ENCODE data around the gene BAHCC1.

The BAHCC1 gene

DNA sequence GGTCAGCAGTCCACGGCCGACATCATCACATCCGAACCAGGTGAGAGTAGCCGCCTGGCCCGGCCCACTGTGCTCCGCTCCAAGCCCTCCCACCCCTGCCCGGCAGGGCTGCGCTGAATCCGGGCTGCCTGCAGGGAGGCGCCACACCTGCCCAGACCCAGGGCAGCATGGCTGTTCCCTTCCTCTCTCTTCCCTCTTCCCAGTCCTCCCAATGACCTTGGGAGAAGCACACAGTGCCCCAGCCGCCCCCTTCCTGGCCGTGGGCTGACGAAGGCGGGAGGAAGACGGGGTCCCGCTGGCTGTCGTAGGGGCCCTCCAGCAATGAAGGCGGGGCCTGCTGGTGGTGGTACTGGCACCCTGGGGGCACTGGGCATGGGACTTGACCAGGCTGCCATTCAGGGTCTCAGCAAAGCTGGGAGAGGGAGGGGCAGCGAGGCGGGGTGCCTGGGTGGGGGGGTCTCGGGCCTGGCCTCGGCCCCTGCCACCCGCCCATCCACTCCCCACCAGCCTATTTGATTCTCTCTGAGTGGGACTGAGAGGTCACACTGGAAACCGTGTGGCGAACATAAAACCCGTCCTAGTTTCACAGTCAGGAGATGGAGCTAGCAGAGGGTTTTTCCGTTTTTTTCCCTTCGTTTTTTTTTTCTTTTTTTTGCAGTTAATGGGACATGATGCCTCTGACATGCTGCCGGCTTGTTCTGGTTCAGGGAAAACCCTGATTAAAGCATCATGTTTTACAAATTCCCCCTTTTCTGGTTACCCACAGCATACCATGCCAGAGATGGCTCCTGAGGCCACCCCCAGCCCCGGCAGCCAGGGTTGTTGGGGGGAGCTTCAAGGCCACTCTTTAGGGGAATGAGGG lies 50.6 kb downstream of the BAHCC1 start:
- DNase-seq = no peak

DNA sequence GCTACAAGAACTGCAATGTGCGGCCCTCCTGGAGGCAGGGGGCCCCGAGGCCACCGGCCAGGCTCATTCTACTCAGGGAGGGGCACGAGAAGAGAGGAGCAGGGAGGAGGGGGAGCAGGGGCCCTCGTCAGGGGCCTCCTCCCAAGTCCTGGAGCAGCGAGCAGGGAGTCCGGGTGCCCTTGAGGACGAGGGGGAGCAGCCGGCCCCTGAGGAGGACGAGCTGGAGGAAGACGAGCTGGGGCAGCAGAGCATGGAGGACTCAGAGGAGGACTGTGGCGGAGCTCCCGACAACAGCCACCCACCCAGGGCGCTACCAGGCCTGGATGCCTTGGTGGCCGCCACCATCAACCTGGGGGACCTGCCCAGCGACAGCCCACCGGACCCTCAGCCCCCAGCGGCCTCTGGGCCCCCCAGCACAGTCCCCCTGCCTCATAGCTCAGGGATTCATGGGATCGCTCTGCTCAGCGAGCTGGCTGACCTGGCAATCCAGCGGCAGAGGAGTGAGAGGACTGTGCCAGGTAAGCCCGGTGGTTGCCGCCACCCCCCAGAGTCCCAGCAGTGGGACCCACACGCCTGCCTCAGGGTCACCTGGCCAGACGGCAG lies 52.2 kb downstream of the BAHCC1 start:
- DNase-seq = no peak

DNA sequence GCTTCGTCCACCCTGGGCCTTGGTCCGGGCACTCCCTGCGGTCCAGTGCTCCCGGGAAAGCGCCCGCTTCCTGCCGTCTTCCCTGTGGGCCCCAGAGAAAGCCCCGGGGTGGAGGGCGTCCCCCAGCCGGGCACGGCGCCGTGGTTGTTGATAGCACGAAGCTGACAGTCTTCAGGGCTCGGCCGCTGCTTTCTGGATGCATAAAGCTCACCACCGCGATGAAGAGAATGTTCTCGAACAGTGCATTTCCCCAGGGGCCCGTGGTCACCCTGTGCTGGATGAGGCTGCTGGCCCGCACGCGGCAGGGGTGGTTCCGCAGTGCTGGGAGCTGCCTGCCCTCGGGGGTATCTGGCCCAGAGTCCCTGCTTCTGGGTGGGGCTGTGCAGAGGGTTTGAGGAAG lies 53.2 kb downstream of the BAHCC1 start:
- DNase-seq = no peak

DNA sequence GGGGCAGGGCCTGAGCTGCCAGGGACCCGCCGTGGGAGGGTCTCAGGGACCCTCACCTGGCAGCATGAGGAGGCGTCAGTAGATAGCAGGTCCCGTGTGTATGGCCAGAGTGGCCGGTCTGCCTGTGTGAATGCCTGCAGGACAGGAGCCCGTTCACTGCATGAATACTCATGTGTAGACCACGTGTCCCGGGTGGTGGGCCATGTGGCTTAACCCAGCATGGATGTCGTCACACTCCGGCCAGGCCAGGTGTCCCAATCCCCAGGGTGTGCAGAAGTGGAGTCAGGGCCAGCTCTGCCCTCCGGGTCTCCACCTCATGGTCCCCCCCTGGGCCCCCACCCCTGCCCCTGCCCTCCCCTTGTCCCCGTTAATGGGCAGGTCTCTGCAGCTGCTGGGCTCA lies 53.7 kb downstream of the BAHCC1 start:
- no peak for DNase-seq

DNA sequence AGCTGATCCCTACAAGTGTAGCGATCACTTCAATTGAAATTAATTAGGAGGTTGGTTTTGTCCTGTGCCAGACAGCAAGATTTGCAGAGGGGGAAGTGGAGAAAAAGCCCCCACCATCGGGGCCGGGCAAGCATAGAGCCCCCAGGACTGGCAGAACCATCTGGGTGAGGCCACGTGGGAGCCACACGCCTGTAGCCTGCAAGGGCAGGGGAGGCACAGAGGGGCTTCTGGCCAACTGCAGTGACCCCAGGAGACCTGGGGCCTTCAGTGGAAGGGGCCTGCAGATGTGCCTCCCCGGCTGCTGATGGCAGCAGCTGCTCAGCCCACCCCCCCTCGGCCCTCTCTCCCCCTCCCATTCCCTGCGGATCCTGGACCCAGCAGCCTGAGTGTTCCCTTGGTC lies 54.1 kb downstream of the BAHCC1 start:
- DNase-seq = no peak

- DNase-seq = no peak
Measured at GRCh38 chr17:81451823-81452222, 56.6 kb downstream of the BAHCC1 start.

GRCh38 chr17:81452551-81452950 lies 57.3 kb downstream of the BAHCC1 start:
- DNase-seq = no peak

GRCh38 chr17:81453076-81453475 lies 57.8 kb downstream of the BAHCC1 start:
- DNase-seq = no peak

GRCh38 chr17:81453712-81454111 lies 58.5 kb downstream of the BAHCC1 start:
- no peak for DNase-seq

DNA sequence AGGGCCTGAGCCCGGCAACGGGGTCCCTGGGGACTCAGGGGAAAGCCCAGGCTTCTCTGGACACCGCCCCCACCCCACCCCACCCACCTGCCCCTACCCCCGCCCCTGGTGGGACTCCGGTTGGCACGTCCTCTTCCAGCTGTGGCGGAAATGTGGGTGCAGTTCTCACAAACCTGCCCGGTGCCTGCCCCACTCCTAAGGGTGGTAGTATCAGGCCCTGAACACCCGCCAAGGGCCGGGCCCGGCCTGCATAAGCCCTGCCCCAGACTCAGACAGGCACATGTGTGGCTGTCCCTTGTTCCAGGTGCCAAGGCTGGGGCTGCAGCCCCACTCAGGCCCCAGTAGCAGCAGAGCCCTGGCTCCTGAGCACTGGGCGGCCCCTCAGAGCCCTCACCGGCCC lies 59.2 kb downstream of the BAHCC1 start:
- DNase-seq = no peak

GRCh38 chr17:81455387-81455786 lies 60.1 kb downstream of the BAHCC1 start:
- DNase-seq = no peak

GRCh38 chr17:81456091-81456490 lies 60.8 kb downstream of the BAHCC1 start:
- no peak for DNase-seq

GRCh38 chr17:81456798-81457197 lies 61.5 kb downstream of the BAHCC1 start:
- DNase-seq = no peak

GRCh38 chr17:81457401-81457800 lies 62.1 kb downstream of the BAHCC1 start:
- no peak for DNase-seq

GRCh38 chr17:81457917-81458555 lies 62.8 kb downstream of the BAHCC1 start:
- DNase-seq = no peak

DNA sequence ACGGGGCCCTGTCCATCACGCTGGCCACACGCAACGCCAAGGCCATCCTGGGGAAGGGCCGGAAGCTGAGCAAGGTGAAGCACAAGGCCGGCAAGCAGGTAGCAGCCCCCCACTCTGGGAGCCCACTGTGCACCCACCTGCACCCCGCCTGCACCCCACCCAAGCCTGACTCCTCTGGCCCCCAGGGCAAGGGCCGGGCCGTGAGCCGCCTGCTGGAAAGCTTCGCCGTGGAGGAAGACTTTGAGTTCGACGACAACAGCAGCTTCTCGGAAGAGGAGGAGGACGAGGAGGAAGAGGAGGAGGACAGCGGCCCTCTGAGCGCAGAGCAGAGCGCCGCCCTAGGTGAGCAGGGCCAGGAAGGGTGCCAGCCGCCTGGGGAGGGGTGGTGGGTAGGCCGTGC lies 63.4 kb downstream of the BAHCC1 start:
- no peak for DNase-seq

DNA sequence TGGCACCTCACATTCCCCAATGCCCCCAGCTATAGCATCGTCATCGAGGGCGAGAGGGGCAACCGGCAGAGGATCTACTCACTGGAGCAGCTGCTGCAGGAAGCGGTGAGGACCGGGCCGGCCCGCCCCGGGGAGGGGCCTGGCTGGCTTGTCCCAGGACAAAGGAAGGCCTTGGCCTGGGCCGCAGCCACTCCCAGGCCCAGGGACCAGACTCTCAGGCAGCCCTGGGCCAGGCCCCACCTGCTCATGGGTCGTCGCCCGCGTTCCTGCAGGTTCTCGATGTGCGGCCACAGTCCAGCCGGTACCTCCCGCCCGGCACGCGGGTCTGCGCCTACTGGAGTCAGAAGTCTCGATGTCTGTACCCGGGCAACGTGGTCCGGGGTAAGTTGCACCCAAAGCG lies 64.0 kb downstream of the BAHCC1 start:
- DNase-seq = no peak

DNA sequence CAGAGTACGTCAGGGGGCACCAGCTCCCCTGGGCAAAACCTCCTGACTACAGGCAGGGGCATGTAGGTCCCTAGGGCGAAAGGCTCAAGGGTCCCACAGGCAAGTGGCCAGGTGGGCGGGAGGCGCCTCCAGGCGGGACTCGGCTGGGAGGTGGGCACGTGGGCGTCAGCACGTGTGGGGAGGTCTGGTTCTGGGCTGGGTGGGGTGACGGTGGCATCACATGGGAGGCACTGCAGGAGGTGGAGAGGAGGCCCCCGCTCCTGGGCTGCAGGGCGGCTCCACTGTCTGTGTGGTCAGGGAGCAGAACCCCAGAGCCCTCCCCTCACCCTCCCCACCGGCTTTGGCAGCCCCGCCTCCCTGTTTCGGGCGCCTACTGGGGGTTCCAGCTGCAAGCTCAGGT lies 64.6 kb downstream of the BAHCC1 start:
- no peak for DNase-seq

DNA sequence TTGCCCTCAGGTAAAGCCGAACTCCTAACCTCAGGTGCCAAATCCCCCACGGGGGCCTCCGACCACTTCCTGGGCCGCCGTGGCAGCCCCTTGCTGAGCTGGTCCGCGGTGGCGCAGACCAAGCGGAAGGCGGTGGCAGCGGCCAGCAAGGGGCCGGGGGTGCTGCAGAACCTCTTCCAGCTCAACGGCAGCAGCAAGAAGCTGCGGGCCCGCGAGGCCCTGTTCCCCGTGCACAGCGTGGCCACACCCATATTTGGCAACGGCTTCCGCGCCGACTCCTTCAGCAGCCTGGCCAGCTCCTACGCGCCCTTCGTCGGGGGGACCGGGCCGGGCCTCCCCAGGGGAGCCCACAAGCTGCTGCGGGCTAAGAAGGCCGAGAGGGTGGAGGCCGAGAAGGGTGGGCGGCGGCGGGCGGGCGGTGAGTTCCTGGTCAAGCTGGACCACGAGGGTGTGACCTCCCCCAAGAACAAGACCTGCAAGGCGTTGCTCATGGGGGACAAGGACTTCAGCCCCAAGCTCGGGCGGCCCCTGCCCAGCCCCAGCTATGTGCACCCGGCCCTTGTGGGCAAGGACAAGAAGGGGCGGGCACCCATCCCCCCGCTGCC lies 65.7 kb downstream of the BAHCC1 start:
- no peak for DNase-seq

- no peak for DNase-seq
Measured at GRCh38 chr17:81461607-81462500, 66.6 kb downstream of the BAHCC1 start.

GRCh38 chr17:81462506-81463125 lies 67.4 kb downstream of the BAHCC1 start:
- no peak for DNase-seq

DNA sequence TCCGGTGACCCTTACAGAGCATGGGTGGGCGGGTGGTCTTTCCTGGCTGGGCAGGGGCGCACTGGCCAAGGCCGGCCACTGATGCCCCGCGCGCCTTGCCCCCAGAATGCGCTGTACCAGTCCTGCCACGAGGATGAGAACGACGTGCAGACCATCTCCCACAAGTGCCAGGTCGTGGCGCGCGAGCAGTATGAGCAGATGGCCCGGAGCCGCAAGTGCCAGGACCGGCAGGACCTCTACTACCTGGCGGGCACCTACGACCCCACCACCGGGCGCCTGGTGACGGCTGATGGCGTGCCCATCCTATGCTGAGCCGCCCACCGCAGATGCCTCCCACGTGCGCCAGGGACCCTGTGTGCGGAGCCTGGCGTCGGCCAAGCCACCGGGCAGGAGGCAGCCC lies 68.2 kb downstream of the BAHCC1 start:
- DNase-seq = no peak
